Endothelial cell of umbilical vein (primary cell): ENCODE data around the gene CISD3. TPM values are rescaled to one million over a fixed set of nuclear protein-coding genes. Genes with fewer than 3 reads are reported as not detected.

ENCODE experiments used
- BruUV-seq: library from RNA; stranded (reverse); fragments of 400-500 nt; replicated peaks from 2 replicates; lab custom pipeline; 2021; lab: Mats Ljungman, UMichigan
- CTCF ChIA-PET: fragments of 300-600, 350-600 bp; sonication (Branson Sonifier 250); formaldehyde crosslinking; loops from one replicate; lab custom pipeline; 2021; ENCODE audit warnings: antibody characterized with exemption, inconsistent platforms; lab: Charles Lee
- POLR2A ChIA-PET: fragments of 300-600, 350-600 bp; sonication (Branson Sonifier 250); formaldehyde crosslinking; loops from one replicate; lab custom pipeline; 2021; ENCODE audit warnings: antibody characterized with exemption, inconsistent platforms; lab: Charles Lee
- DNase-seq: peaks from one replicate; pipeline ENCODE4 v3.0.0-alpha.2; 2011; ENCODE audit warnings: low read depth, low spot score
- FAIRE-seq: peaks from 2 replicates; lab custom pipeline; 2011; peaks lifted over from hg19 to GRCh38; lab: Jason Lieb, UNC
- H2AFZ ChIP-seq: 2 replicates; pipeline ENCODE4 v1.6.0; 2012; ENCODE audit warnings: low read depth, low read length, control low read depth, inconsistent platforms
- H3K27ac ChIP-seq: 2 replicates; pipeline ENCODE4 v1.5.1; 2011; ENCODE audit warnings: low read depth, mild to moderate bottlenecking, control low read depth, low read length, moderate library complexity; ENCODE audit not compliant: insufficient read depth
- H3K27me3 ChIP-seq, 2 experiments: 2 replicates each; pipeline versions ENCODE4 v1.6.0 to v1.6.1; 2011; ENCODE audit warnings: low read length in 2 of 2, mixed read lengths in 1 of 2; ENCODE audit not compliant: control insufficient read depth in 2 of 2, insufficient read depth in 2 of 2
- H3K36me3 ChIP-seq, 2 experiments: 2 replicates in 1 of 2; 3 replicates in 1 of 2; pipeline ENCODE4 v1.5.1; 2011; ENCODE audit warnings: low read length in 2 of 2, mild to moderate bottlenecking in 1 of 2, moderate library complexity in 1 of 2; ENCODE audit not compliant: control insufficient read depth in 2 of 2, insufficient read depth in 2 of 2; ENCODE audit errors: extremely low read depth in 1 of 2
- H3K4me1 ChIP-seq: 3 replicates; pipeline ENCODE4 v1.5.1; 2011; ENCODE audit warnings: mild to moderate bottlenecking, low read length; ENCODE audit not compliant: control insufficient read depth, insufficient read depth; ENCODE audit errors: extremely low read depth
- H3K4me2 ChIP-seq: 2 replicates; pipeline ENCODE4 v1.6.1; 2011; ENCODE audit warnings: low read length, control low read depth, mixed read lengths; ENCODE audit not compliant: insufficient read depth
- H3K4me3 ChIP-seq, 3 experiments: fragments of 200-600 bp in 1 of 3; sonication (generic), shearing (Covaris generic) in 1 of 3; replicated peaks in 1 of 3; 2 replicates each; pipeline ENCODE4 v1.5.1; 2011 to 2016; ENCODE audit warnings: control low read depth in 3 of 3, low read length in 3 of 3, mild to moderate bottlenecking in 2 of 3, inconsistent platforms in 1 of 3, low read depth in 1 of 3, moderate library complexity in 1 of 3; ENCODE audit not compliant: insufficient read depth in 1 of 3
- H3K79me2 ChIP-seq: 2 replicates; pipeline ENCODE4 v1.6.0; 2012; ENCODE audit warnings: low read length, inconsistent platforms; ENCODE audit not compliant: control insufficient read depth, insufficient read depth
- H3K9ac ChIP-seq: replicated peaks from 2 replicates; pipeline ENCODE3; 2011; ENCODE audit warnings: low read length, control low read depth; ENCODE audit not compliant: insufficient read depth; ENCODE audit errors: extremely low read depth
- H3K9me1 ChIP-seq: replicated peaks from 3 replicates; pipeline ENCODE4 v1.6.0; 2011; ENCODE audit warnings: mild to moderate bottlenecking, low read length; ENCODE audit not compliant: control insufficient read depth, insufficient read depth; ENCODE audit errors: extremely low read depth
- H3K9me3 ChIP-seq: replicated peaks from 2 replicates; pipeline ENCODE4 v1.5.1; 2012; ENCODE audit warnings: low read length, inconsistent platforms; ENCODE audit not compliant: control insufficient read depth, insufficient read depth
- H4K20me1 ChIP-seq: replicated peaks from 2 replicates; pipeline ENCODE3; 2011; ENCODE audit warnings: mild to moderate bottlenecking, low read length; ENCODE audit not compliant: control insufficient read depth, insufficient read depth; ENCODE audit errors: extremely low read depth
- EZH2 ChIP-seq: IDR thresholded peaks from 2 replicates; pipeline ENCODE4 v1.6.1; 2012; ENCODE audit warnings: borderline replicate concordance, low read depth, mild to moderate bottlenecking, moderate library complexity, low read length, inconsistent platforms; ENCODE audit not compliant: severe bottlenecking
- FOS ChIP-seq: IDR thresholded peaks from 2 replicates; pipeline ENCODE4 v1.6.1; 2011; ENCODE audit warnings: mild to moderate bottlenecking, low read length, moderate library complexity, borderline replicate concordance; ENCODE audit not compliant: insufficient read depth
- GATA2 ChIP-seq: IDR thresholded peaks from 2 replicates; pipeline ENCODE4 v1.7.0; 2011; ENCODE audit warnings: low read depth, mild to moderate bottlenecking, moderate library complexity, mixed read lengths, low read length; ENCODE audit not compliant: insufficient read length, insufficient read depth
- JUN ChIP-seq: IDR thresholded peaks from 2 replicates; pipeline ENCODE4 v1.6.1; 2011; ENCODE audit warnings: borderline replicate concordance, low read depth; ENCODE audit not compliant: insufficient read length, insufficient read depth
- MYC ChIP-seq: IDR thresholded peaks from one replicate; pipeline ENCODE4 v1.6.1; 2011; ENCODE audit warnings: mild to moderate bottlenecking, low read depth, low read length
- POLR2A ChIP-seq: IDR thresholded peaks from 2 replicates; pipeline ENCODE4 v1.6.1; 2012; ENCODE audit warnings: low read depth, mild to moderate bottlenecking, control low read depth, low read length
- POLR2AphosphoS5 ChIP-seq: IDR thresholded peaks from 2 replicates; pipeline ENCODE4 v1.6.1; 2012; ENCODE audit warnings: low read depth, mild to moderate bottlenecking, control low read depth, low read length, moderate library complexity; ENCODE audit not compliant: insufficient read depth
- dilution Hi-C: fragments of 300-500 bp; cut with MboI; formaldehyde crosslinking; loops from one replicate; pipeline ENCODE4 v1.15.0; 2019; ENCODE audit warnings: low sequenced_read_pairs; ENCODE audit not compliant: extremely low pct_ligation_motif_present
- intact Hi-C: fragments of 100-400 bp; cut with micrococcal nuclease; formaldehyde crosslinking; loops from one replicate; pipeline ENCODE4 v1.10.0; 2022
- polyA plus RNA-seq, 4 experiments: library from polyadenylated mRNA; depleted of rRNA in 3 of 4; stranded (reverse) in 3 of 4; unstranded in 1 of 4; fragments of >200 nt; gene quantifications; 2 replicates each; pipeline versions ENCODE4 v1.2.1 to v1.2.3, GENCODE V29; 2011 to 2012; ENCODE audit warnings: missing spikeins in 1 of 4
- total RNA-seq: library from RNA; stranded (reverse); gene quantifications from 2 replicates; pipeline ENCODE4 v1.2.3, GENCODE V29; 2021
- TF ChIP-seq, protein P1 (sequence below), 2 donors: IDR thresholded peaks; 1 replicate in 1 of 2; 2 replicates in 1 of 2; pipeline ENCODE4 v1.5.1; 2011; ENCODE audit warnings: low read length in 2 of 2, mild to moderate bottlenecking in 2 of 2, moderate library complexity in 2 of 2, control low read depth in 1 of 2, inconsistent platforms in 1 of 2, low read depth in 1 of 2; ENCODE audit not compliant: insufficient read depth in 1 of 2; ENCODE audit errors: extremely low read depth in 1 of 2
- TF ChIP-seq, protein P2 (sequence below): IDR thresholded peaks from 2 replicates; pipeline ENCODE4 v1.6.1; 2011; ENCODE audit not compliant: insufficient read depth, insufficient read length

The CISD3 gene
- total and polyA plus RNA-seq, 2 donors (not counting 3 experiments of a cell fraction or from before 2014, with no cell fraction given): 8.7 to 23.7 TPM

DNA sequence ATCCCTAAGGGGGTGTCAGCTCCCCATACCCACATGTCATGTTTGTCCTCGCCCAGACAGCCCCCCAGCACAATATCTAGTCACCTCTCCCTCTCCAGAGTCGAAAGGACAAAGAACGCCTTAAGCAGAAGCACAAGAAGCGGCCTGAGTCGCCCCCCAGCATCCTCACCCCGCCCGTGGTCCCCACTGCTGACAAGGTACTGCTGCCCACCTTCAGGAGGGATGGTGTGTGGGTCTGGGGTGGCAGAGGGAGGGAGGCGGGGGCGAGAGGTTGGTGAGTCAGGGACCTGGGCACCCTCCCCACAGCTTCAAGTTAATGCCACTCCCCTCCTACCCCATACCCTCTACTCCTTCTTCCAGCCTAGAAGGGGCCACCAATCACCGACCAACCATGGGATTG lies 17.5 kb upstream of the CISD3 start:
- no TSS peak for BruUV-seq
- no peak overlapping the region for H3K4me2 ChIP-seq
- no peaks in the 10 kb centered on the region for H3K9me1 ChIP-seq
- TF ChIP-seq MYC: no peak
- TF ChIP-seq GATA2: no peak
- TF ChIP-seq, protein P1, sequence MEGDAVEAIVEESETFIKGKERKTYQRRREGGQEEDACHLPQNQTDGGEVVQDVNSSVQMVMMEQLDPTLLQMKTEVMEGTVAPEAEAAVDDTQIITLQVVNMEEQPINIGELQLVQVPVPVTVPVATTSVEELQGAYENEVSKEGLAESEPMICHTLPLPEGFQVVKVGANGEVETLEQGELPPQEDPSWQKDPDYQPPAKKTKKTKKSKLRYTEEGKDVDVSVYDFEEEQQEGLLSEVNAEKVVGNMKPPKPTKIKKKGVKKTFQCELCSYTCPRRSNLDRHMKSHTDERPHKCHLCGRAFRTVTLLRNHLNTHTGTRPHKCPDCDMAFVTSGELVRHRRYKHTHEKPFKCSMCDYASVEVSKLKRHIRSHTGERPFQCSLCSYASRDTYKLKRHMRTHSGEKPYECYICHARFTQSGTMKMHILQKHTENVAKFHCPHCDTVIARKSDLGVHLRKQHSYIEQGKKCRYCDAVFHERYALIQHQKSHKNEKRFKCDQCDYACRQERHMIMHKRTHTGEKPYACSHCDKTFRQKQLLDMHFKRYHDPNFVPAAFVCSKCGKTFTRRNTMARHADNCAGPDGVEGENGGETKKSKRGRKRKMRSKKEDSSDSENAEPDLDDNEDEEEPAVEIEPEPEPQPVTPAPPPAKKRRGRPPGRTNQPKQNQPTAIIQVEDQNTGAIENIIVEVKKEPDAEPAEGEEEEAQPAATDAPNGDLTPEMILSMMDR (IDR thresholded peaks at IDR 0.05; ENCODE audit: extremely low read depth in 1 of 2, insufficient read depth in 1 of 2, low read depth in 1 of 2, low read length in 2 of 2): no peak
- no peak for TF ChIP-seq POLR2AphosphoS5
- TF ChIP-seq POLR2A: no peak
- FAIRE-seq: no peak
- DNase-seq: no peak
- H3K4me1 ChIP-seq: no peaks in the 10 kb centered on the region
- no peak overlapping the region for H2AFZ ChIP-seq
- H3K27me3 ChIP-seq: no peaks in the 10 kb centered on the region
- dilution Hi-C loops: no loop called here
- no peak overlapping the region for H3K9ac ChIP-seq
- no peaks in the 10 kb centered on the region for H3K9me3 ChIP-seq
- peaks cover 0 to 43% of the 10 kb centered on the region in 2 experiments for H3K36me3 ChIP-seq
- no peaks in the 10 kb centered on the region for H4K20me1 ChIP-seq
- H3K27ac ChIP-seq: no peak overlapping the region
- intact Hi-C loops: no loop called here
- H3K79me2 ChIP-seq: no peaks in the 10 kb centered on the region
- H3K4me3 ChIP-seq: no peak overlapping the region
- ChIA-PET CTCF (no interaction called here), POLR2A (no interaction called here)

DNA sequence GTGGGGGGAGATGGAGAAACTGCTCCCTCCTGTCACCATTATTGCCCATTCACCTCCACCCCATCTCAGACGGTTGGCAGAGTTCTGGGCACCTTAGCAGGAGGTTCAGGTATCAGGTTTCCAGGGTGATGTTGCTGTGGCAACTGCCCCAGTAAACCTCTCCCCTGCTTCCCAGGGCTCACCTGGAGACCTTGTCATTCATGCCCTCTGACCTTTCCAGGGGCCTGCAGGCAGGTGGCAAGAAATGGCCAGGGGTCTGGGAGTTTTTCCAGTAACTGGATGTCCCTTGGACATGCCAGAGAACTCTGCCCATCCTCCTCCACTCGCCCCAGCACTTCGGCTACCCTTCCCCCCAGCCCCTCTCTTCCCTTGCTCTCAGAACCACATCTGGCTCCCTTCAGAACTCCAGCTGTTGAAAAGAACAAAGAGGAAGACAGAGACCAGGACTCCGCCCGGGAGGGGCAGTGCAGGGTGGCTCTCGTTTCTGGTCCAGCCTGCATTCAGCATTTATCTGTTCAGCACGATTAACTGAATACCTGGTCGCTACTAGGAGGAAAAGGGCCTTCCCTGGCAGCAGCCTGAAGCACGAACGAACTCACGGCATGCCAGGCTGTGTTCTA lies 16.6 kb upstream of the CISD3 start:
- no peaks in the 10 kb centered on the region for H3K79me2 ChIP-seq
- dilution Hi-C loops (no loop called here), intact Hi-C loops (no loop called here)
- H3K36me3 ChIP-seq: peaks cover 0 to 43% of the 10 kb centered on the region in 2 experiments
- no peak overlapping the region for H2AFZ ChIP-seq
- no peak overlapping the region for H3K9ac ChIP-seq
- TF ChIP-seq POLR2AphosphoS5 (no peak), FOS (no peak), GATA2 (no peak), JUN (no peak), EZH2 (no peak), POLR2A (no peak), MYC (no peak)
- TF ChIP-seq, protein P2, sequence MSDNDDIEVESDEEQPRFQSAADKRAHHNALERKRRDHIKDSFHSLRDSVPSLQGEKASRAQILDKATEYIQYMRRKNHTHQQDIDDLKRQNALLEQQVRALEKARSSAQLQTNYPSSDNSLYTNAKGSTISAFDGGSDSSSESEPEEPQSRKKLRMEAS: no peak
- TF ChIP-seq, protein P1 (IDR thresholded peaks at IDR 0.05; ENCODE audit: extremely low read depth in 1 of 2, insufficient read depth in 1 of 2, low read depth in 1 of 2, low read length in 2 of 2): no peak
- no peak overlapping the region for H3K27ac ChIP-seq
- no TSS peak for BruUV-seq
- no peaks in the 10 kb centered on the region for H3K4me1 ChIP-seq
- no peaks in the 10 kb centered on the region for H3K9me3 ChIP-seq
- H3K9me1 ChIP-seq: no peaks in the 10 kb centered on the region
- H4K20me1 ChIP-seq: no peaks in the 10 kb centered on the region
- FAIRE-seq (no peak), DNase-seq (no peak)
- ChIA-PET POLR2A (no interaction called here), CTCF (no interaction called here)
- no peaks in the 10 kb centered on the region for H3K27me3 ChIP-seq
- H3K4me3 ChIP-seq: no peak overlapping the region
- H3K4me2 ChIP-seq: no peak overlapping the region
